GM18517 (cell line): ENCODE data around the gene PCSK6.
"Not testable (repeated sequence)": the region's sequence is repeated elsewhere in the genome, so short reads cannot be mapped to it uniquely, and the experiment has no call there.

Source experiments
- ATAC-seq: cut with Tn5 transposase; IDR thresholded peaks from one replicate; pipeline ENCODE4 v1.9.1; 2021; ENCODE audit warnings: mild to moderate bottlenecking, moderate library complexity; ENCODE audit not compliant: unreplicated experiment

The PCSK6 gene

DNA sequence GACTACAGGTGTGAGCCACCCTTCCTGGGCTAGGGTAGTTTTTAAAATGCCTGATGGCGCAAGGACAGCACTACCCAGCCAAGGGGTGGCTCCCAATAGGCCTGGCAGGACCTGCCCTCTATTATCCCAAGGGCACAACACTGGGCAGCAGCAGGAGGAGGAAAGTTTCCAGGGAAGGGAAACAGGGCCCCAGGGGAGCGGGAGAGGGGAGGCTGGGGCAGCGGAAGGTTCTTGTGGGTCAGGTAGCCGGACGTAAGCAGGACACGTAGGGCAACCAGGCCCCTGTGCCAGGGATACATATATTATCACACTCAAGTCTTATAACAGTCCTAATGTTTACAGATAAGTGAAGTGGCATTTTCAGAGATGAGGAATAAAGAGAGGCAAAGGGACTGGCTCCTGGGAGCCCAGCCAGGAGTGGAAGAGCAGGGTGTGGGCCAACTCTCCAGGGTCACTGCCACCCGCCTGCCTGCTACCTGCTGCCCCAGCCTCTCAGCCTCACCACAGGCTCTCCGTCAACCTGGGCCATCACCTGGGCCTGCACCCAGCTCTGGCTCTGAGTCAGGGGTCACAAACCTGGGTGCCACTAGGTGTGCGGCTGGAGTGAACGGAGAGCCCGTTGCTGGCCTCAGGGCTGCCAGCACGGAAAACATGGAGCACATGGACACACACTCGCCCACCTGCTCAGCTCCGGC, 121.3 kb downstream of the PCSK6 start:
- no peak for ATAC-seq

DNA sequence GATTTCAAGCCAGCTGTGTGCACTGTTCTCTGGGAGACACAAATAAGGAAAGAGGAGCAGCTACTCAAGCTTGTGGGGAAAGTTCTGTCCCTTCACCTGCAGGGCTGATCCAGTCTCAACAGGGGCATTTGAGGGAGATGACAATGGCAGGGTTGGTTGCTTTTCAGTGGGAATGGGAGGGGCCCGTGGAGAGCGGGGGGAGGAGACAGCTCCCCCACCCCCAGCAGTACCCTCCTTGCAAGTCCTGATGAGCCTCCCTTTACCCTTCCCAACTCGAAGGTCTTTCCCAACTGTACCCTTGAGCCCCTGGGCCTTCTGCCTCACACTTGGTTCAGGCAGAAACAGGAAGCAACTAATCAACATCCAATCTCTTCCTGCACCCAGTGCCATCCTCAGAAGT, 122.7 kb downstream of the PCSK6 start:
- ATAC-seq, result no peak

DNA sequence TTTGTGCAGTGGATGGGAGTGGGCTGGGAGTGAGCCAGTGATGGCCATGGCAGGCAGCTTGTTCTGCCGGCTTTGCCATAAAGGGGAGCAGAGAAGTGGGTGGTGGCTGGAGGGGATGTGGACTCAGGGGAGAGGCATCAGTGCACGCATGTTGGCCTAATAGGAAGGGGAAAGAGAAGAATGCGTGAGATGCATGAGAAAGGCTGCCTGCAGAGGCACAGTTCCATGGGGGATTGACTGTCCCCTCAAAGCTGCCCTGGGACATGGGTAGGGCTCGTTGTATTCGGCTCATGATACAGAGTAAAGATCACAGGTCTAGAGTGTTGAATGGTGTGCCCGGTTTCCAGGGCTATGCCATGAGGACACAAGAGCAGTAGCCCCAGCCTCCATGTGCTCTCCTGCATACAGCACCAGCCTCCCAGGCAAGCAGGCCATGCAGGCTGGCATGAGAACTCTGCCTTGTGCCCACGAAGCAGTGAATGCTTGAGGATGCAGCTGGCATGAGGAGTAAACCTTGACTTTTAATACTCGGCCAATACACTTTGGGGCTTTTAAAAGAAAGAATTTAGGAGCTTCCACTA, 126.4 kb downstream of the PCSK6 start:
- ATAC-seq, result no peak

DNA sequence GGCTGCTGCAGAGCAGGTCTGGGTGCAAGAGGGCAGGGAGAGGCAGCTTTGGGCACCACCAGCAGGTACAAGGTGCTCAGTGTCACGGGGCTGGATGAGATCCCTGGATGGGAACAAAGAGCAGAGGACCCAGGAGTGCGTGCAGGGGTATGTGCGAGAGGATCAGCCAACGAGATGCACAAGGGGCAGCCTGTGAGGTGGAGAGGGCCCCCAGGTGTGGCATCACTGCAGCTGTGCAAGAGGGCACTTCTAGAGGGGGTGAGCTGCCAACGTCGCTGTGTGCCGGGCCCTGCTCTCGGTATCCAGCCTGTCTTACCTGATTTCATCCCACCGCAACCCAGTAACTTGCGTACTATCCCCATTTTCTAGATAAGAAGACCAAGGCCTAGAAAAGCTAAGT, 127.1 kb downstream of the PCSK6 start:
- no peak for ATAC-seq

DNA sequence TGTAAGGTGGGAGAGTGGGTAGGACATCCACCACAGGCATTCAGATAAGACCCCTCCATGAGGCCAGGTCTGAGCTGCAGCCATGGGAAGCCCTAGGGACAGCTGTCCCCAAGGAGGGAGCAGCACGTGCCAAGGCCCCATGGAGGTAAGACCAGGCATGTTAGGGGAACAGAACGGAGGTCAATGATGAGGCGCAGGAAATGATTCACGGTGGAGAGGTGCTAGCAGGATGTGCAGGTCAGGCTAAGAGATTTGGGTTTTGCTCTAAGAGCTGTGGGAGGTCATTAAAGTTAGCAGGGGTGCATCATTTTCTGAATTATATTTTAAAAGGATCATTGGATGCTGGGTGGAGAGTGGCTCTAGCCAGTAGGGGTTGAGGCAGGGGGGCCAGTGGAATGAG, 128.1 kb downstream of the PCSK6 start:
- no peak for ATAC-seq

DNA sequence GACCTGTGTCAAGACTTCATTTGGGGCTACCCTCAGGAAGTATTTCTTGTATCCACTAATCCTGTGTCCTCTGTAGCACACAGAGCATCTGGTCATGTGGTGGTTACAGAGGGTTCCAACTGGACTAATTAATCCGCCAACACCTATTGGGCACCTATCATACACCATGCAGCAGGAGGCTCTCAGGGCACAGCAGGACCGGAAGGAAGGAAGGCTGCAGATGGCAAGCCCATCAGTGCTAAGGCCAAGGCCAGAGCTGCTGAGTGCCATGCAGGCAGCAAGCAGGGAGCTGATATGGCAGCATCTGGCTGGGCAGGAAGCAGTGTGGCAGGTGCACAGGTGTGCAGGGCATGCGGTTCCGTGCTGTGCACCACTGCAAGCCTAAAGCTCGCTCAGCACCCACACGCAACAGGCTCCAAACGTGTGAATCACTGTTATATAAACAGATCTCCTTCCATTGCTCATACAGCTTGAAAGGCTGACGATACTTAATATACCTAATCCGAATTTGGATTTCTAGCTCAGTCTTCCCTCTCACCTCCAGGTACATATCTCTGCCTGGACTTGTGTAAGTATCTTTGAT, 130.1 kb downstream of the PCSK6 start:
- ATAC-seq, result no peak

DNA sequence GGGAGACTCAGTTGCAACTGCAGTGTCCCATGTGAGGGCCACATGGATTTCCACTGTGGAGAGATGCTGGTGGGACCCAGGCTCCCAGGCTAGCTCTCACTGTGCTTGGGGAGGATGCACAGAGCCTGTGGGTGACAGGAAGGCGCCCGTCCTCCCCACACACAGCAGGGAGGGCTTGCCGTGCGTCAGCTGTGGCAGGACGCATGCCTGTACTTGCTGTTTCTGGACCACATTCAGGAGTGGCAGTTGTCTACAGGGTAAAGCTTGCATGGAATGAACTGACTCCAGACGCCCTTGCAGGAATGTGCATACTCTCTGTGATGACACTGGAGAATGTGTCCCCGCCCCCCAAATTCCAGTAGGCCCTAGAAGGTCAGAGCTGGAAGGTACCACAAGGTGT, 130.6 kb downstream of the PCSK6 start:
- ATAC-seq, result no peak

DNA sequence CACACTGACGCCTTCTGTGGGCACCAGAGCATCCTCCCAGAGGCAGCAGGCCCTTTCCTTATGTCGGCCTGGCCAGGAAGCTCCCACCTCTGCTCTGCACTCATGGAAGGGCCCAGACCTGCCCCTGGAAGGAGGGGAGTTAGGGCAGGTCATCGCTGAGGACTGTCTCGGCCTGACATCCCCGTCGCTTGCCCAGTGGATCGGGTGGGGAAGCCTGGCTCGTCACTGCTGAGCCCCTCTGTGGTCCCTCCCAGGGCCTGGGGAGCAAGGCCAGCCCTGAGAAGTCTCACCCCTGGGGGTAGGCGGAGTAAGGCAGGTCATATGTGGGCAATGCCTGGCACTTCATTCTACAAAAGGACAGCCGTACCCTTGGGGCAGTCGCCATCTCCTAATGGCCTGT, 131.6 kb downstream of the PCSK6 start:
- ATAC-seq, result no peak

DNA sequence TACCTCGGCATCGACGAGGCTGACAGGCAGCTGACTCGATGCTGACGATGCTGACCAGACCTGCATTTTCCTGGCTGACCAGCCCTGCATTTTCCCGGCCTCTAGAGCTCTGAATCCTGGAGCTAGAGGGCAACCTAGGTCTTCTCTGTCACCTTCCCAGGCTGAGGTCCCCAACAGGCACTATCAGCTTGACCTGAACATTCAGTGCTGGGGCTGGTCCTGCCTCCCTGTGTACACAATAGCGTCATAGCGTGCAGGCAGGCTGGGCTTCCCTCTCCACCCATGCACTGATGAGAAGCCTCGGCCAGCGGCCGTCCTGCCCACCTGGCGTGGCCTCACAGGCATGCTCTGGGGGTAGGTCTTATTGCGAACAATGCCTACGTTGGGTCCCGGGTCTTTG, 132.2 kb downstream of the PCSK6 start:
- no peak for ATAC-seq

DNA sequence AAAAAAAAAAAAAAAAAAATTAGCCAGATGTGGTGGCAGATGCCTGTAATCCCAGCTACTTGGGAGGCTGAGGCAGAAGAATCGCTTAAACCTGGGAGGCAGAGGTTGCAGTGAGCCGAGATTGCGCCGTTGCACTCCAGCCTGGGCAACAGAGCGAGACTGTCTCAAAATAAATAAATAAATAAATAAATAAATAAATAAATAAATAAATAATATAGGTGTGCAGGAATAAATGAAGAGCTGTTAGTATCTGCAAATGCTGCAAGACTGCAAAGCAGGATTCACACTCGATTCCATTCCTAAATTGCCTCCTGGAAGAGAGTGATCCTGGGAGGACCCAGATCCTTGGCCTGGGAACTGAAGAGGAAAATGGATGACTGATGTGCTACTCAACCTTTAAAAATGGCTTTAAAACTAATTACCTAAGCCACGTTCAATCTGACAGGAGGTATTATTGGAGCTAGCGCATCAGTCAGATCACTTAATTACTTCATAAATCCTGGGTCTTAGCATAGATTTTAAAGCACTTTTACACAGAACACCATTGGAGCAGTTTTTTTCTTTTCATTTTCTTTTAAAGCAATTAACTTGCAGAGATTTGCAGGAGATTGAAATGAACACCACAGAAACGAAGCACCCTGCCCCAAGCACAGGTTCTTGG, 132.9 kb downstream of the PCSK6 start:
- not testable (repeated sequence) for ATAC-seq

DNA sequence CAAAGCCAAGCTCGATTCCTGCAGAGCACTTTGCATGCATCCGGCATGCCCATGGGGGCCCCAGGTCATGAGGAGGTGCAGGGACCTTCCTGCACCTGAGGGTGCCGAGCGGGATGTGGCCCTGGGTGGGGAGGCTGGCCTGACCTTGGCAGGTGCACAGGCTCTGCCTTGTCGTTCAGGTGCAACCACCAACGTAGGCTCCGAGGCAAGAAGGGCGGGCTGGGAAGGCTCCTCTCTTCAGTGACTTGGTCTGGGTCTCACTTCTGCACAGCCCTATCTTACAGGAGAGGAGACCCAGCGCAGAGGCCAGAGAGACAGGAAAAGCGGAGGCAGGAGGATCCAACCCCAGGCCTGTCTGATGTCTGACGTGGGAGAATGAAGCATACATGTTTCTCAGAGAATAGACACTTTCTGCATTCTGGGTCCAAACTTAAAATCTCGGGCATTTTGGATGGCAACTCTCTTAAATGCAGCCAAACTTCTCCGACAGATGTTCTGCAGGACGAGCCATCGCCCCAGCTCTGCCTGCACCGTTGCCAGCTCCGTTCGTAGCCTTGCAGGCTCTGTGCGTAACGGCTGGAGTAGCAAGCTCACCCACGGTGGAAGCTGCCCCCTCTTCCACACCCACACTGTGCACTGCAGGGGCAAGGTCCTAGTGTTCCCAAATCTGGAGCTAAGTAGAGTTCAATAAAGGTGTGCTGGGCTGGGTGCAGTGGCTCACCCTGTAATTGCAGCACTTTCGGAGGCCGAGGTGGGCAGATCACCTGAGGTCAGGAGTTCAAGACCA, 133.6 kb downstream of the PCSK6 start:
- no peak for ATAC-seq

DNA sequence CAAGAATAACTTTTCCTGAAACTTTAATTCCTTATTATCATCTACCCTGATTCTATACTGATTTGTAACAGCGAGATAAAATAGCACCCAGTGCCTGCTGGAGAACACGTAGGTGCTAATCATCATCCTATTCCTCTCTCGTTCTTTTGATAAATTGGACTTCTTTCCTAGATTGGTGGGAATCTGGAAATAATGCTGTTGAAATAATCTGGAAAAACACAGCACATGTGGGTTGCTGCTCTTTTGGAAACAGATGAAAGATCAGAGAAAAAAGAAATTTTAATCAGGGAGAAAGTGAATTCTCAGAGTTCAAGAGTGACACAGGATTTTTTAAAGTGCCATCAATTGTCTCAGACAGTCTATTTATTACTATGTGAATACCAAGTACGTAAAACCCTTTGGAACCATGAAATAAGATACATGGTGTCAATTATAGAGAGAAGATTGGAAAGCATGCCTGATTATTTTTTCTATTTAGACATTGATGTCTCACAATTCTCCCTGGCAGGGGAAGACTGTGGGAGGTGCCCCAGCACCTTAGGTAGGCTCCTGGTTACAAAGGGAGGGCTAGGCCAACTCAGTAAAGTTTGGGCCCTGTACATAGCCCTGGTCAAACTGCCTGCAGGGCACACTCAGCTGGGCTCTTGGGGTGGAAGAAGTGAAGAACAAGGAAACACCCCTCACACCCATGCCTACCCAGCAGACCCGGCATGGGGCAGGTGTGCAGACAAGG, 134.4 kb downstream of the PCSK6 start:
- no peak for ATAC-seq

DNA sequence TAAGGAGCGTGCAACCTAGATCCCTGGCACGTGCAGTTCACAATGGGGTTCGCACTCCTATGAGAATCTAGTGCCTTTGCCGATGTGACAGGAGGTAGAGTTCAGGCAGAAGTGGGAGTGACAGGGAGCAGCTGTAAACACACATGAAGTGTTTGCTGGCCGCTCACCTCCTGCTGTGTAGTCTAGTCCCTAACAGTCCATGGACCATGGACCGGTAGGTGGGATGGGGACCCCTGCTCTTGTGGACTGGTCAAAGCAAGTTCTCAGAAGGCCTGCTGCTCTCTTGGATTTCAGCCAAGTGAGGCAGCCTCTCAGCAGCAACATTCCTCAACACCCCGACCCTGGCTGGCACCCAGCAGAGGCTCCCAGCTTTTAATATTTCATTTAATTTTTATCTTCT, 136.3 kb downstream of the PCSK6 start:
- no peak for ATAC-seq

DNA sequence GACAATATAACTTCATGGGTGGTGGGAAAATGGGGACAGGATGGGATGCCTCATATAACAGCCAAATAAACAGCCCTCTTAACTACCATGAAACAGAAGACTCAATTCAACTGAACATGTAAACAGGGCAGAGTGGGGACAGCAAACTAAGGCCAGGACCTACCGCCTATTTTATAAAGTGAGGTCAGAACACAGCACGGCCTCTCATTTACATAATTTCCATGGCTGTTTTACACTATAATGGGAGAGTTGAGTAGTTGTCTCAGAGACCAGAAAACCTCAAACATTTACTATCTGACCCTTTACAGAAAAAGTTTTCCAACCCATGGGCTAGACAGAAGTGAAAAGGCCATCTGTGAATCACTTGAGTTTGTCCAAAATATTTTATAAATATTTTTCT, 137.8 kb downstream of the PCSK6 start:
- ATAC-seq, result no peak

DNA sequence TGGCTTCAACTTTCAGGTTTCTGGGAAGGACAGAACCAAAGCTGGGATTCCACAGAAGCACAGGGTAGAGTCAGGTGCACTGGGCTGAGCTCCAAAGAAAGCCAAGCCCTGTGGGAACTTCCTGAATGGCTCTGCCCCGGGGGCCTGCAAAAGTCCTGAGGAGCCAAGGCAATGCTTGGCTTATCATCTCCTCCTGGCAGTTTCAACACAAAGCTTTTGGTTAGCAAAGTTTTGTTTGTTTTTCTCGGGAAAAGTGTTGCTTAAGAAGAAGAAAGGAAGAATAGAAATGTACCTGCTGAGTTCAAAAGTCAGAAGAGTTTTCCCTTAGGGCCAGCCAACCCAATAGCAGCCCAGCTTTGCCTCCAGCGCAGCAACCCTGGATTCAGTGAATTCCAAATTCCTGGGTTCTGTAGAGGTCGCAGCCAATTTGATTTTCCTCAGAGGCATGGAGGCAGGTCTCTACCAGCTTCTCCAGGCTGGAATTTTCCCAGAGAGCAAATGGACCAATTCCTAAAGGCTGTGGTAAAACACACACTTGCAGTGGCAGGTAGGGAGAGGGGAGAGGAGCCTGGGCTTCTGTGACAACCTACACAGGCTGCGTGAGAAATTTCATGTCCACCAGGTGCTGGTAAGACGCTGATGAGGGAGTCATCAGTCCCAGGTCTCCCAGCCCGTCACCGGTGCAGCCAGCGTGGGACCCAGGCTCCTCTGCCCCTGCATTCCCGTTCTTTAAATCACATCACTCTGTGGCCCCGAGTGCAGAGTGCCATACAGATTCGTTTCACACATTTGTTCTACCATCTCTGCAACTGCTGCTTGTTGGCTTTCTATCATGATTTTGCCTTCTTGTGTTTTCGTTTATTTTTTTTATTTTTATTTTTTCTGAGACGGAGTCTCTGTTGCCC, 140.2 kb downstream of the PCSK6 start:
- ATAC-seq, result no peak

DNA sequence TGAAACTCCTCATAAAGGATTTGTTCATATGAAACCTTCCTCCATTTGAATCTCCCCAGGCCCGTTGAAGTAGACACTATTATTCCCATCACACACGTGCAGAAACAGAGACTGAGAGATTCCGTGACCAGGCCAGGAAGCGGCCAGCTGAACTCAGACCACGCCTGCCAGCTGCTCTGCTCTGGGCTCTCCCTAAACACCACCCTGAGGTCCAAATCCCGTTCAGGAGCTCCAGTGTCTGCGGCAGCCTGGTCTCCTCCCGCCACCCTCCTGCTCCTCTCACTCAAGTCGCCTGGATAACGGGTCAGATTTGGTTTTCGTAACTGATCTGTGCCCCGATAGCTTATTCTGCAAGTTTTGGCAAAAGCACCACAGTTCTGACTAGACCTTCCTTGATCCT, 140.9 kb downstream of the PCSK6 start:
- ATAC-seq, result no peak

DNA sequence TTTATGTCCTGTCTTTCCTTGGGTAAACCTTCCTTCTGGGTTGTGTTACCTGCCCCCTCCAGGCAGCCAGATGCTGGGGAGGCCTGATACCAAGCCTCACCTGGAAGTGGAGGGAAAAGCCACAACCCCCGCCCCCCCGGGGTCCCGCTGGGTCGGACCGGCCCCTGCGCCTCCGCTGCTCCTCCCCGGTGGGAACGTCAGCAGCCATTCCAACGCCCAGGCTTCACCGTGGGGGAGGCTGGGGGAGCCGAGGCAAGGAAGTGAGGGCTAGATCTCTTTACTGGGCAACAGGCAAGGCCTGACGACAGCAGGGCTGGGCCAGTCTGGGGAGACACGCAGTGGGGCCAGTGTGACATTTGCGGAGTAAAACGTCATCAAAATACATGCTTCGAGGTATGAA, 141.5 kb downstream of the PCSK6 start:
- no peak for ATAC-seq

DNA sequence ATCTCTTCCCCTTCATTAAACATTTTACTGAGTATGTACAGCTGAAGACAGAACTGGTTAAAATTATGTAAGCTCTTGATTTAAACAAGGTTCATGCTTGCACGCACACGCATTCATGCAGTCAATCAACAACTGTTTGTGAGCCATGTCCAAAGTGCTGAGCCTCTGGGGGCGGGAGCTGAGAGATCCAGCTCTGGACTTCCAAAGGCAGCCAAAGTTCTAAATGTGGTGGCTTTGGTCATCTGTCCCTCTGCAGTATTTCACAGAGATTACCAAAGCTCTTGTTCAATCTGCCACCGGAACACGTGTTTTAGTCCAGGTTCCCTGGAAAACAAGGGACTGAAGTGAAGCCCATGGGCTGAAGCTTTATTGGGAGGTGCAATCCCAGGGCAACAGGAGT, 142.1 kb downstream of the PCSK6 start:
- ATAC-seq, result no peak

DNA sequence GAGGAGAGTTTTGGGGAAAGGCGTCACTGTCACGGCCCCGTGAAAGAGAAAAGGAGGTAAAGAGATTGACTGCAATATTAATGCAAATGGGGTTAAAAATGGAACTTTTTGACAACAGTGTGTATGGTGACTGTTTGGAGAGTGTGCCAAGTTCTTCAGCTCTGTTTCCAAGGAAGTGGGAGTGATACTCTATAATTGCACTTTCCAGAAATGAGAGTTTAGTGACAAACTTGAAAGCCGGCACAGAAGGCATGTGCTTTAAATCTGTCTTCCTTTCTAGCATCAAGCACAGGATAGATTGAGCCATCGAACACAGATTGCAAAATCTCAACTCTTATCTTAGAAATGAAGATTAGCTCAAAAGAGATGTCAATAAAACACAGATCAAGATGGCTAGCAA, 142.6 kb downstream of the PCSK6 start:
- no peak for ATAC-seq

DNA sequence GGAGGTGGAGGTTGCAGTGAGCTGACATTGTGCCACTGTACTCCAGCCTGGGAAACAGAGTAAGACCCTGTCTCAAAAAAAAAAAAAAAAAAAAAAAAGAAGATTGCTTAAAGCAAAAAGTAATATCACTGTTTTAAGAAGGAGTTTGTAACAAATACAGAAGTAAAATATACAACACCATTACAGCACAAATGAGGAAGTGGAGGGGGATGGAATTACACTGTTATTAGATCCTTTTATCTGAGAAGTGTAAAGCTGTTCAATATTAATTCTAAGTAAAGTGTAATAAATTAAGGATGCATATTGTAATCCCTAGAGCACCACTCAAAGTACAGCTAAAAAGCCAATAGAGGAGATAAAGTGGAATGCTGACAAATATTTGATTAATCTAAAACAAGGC, 147.5 kb downstream of the PCSK6 start:
- no peak for ATAC-seq
